IMR-90 (cell line): ENCODE data around the gene ABCD1. TPM values are rescaled to one million over a fixed set of nuclear protein-coding genes. Genes with fewer than 3 reads are reported as not detected.
"Not testable (repeated sequence)": the region's sequence is repeated elsewhere in the genome, so short reads cannot be mapped to it uniquely, and the experiment has no call there.

Experiments used
- ATAC-seq: fragments of 200-7000 bp; cut with Tn5 transposase; 2 replicates; pipeline ENCODE4 v1.9.1; 2020; ENCODE audit warnings: low read depth, mild to moderate bottlenecking, moderate library complexity
- BruUV-seq: library from RNA; stranded (reverse); fragments of 400-500 nt; replicated peaks from 2 replicates; lab custom pipeline; 2021; lab: Mats Ljungman, UMichigan
- CTCF ChIA-PET: fragments of 300-600 bp; formaldehyde crosslinking; extraction: SDS; loops from one replicate; lab custom pipeline; 2021; ENCODE audit warnings: antibody characterized with exemption; lab: Yijun Ruan, JAX
- POLR2A ChIA-PET: fragments of 300-600 bp; sonication (Branson Sonifier 250); formaldehyde crosslinking; loops from one replicate; lab custom pipeline; 2022; ENCODE audit warnings: antibody characterized with exemption; ENCODE audit not compliant: unreplicated experiment; lab: Charles Lee
- DNase-seq: peaks from one replicate; pipeline ENCODE4 v3.0.0; 2013
- H2AFZ ChIP-seq: replicated peaks from 2 replicates; pipeline ENCODE3; 2013; ENCODE audit warnings: low read length, mild to moderate bottlenecking; ENCODE audit not compliant: poor library complexity
- H2AK5ac ChIP-seq: 2 replicates; pipeline ENCODE4 v1.6.1; 2013; ENCODE audit warnings: low read depth, low read length, inconsistent platforms
- H2AK9ac ChIP-seq: replicated peaks from 2 replicates; pipeline ENCODE3; 2013; ENCODE audit warnings: mild to moderate bottlenecking, low read depth, low read length, moderate library complexity; ENCODE audit not compliant: poor library complexity
- H2BK120ac ChIP-seq: 2 replicates; pipeline ENCODE4 v1.6.1; 2013; ENCODE audit warnings: low read depth, low read length, inconsistent platforms
- H2BK15ac ChIP-seq: 3 replicates; pipeline ENCODE4 v1.6.1; 2013; ENCODE audit warnings: low read depth, low read length, inconsistent platforms
- H2BK20ac ChIP-seq: 2 replicates; pipeline ENCODE4 v1.6.1; 2013; ENCODE audit warnings: low read depth, mild to moderate bottlenecking, inconsistent platforms, low read length, moderate library complexity
- H2BK5ac ChIP-seq: 2 replicates; pipeline ENCODE4 v1.6.1; 2013; ENCODE audit warnings: mild to moderate bottlenecking, low read depth, low read length, inconsistent platforms; ENCODE audit not compliant: poor library complexity, severe bottlenecking
- H3K14ac ChIP-seq: replicated peaks from 2 replicates; pipeline ENCODE4 v1.6.1; 2013; ENCODE audit warnings: low read depth, low read length, inconsistent platforms
- H3K18ac ChIP-seq: 2 replicates; pipeline ENCODE4 v1.6.1; 2013; ENCODE audit warnings: low read depth, low read length, control low read depth
- H3K23ac ChIP-seq: 2 replicates; pipeline ENCODE4 v1.6.1; 2013; ENCODE audit warnings: low read depth, low read length, inconsistent platforms
- H3K27ac ChIP-seq: 2 replicates; pipeline ENCODE4 v1.5.1; 2013; ENCODE audit warnings: mild to moderate bottlenecking, control low read depth, low read length; ENCODE audit not compliant: insufficient read depth
- H3K27me3 ChIP-seq: 2 replicates; pipeline ENCODE4 v1.6.1; 2013; ENCODE audit warnings: low read length; ENCODE audit not compliant: control insufficient read depth, insufficient read depth
- H3K36me3 ChIP-seq: 2 replicates; pipeline ENCODE4 v1.6.1; 2013; ENCODE audit warnings: low read length, mixed read lengths; ENCODE audit not compliant: control insufficient read depth, insufficient read depth
- H3K4ac ChIP-seq: 2 replicates; pipeline ENCODE4 v1.6.1; 2013; ENCODE audit warnings: low read depth, low read length, inconsistent platforms
- H3K4me1 ChIP-seq: 2 replicates; pipeline ENCODE4 v1.6.1; 2013; ENCODE audit warnings: low read length, mixed read lengths; ENCODE audit not compliant: control insufficient read depth, insufficient read depth
- H3K4me2 ChIP-seq: 2 replicates; pipeline ENCODE4 v1.6.1; 2013; ENCODE audit warnings: low read depth, mild to moderate bottlenecking, control low read depth, low read length, moderate library complexity
- H3K4me3 ChIP-seq: 2 replicates; pipeline ENCODE4 v1.5.1; 2013; ENCODE audit warnings: low read depth, mild to moderate bottlenecking, control low read depth, low read length, moderate library complexity; ENCODE audit not compliant: insufficient read depth
- H3K56ac ChIP-seq: 2 replicates; pipeline ENCODE4 v1.6.1; 2013; ENCODE audit warnings: low read length, inconsistent platforms; ENCODE audit not compliant: insufficient read depth; ENCODE audit errors: extremely low read depth
- H3K79me1 ChIP-seq, 2 experiments: 2 replicates each; pipeline ENCODE4 v1.6.1; 2013; ENCODE audit warnings: low read length in 2 of 2, inconsistent platforms in 1 of 2, low read depth in 1 of 2
- H3K9ac ChIP-seq: 2 replicates; pipeline ENCODE4 v1.6.1; 2013; ENCODE audit warnings: low read depth, low read length, control low read depth
- H3K9me1 ChIP-seq: 2 replicates; pipeline ENCODE4 v1.6.1; 2013; ENCODE audit warnings: low read length, inconsistent platforms; ENCODE audit not compliant: insufficient read depth
- H3K9me3 ChIP-seq: 2 replicates; pipeline ENCODE4 v1.6.1; 2013; ENCODE audit warnings: low read length; ENCODE audit not compliant: control insufficient read depth, insufficient read depth
- H4K20me1 ChIP-seq: 2 replicates; pipeline ENCODE4 v1.6.1; 2013; ENCODE audit warnings: low read length, inconsistent platforms; ENCODE audit not compliant: insufficient read depth
- H4K5ac ChIP-seq: 2 replicates; pipeline ENCODE4 v1.6.1; 2013; ENCODE audit warnings: mild to moderate bottlenecking, low read depth, low read length, control low read depth
- H4K8ac ChIP-seq, 2 experiments: 2 replicates each; pipeline ENCODE4 v1.6.1; 2013; ENCODE audit warnings: low read depth in 2 of 2, low read length in 2 of 2, control low read depth in 1 of 2, inconsistent platforms in 1 of 2
- H4K91ac ChIP-seq: 2 replicates; pipeline ENCODE4 v1.6.1; 2013; ENCODE audit warnings: low read depth, low read length, inconsistent platforms; ENCODE audit not compliant: insufficient read depth
- MAFK ChIP-seq: IDR thresholded peaks from 2 replicates; pipeline ENCODE4 v1.6.1; 2012; ENCODE audit warnings: low read depth, low read length, improper control_type of control experiment
- MAZ ChIP-seq: IDR thresholded peaks from 2 replicates; pipeline ENCODE4 v1.6.1; 2012; ENCODE audit warnings: low read depth, mild to moderate bottlenecking, low read length, improper control_type of control experiment, moderate library complexity, borderline replicate concordance
- MXI1 ChIP-seq: IDR thresholded peaks from 2 replicates; pipeline ENCODE4 v1.6.1; 2012; ENCODE audit warnings: low read depth, mild to moderate bottlenecking, low read length, moderate library complexity, borderline replicate concordance
- POLR2A ChIP-seq: IDR thresholded peaks from 2 replicates; pipeline ENCODE4 v1.6.1; 2012; ENCODE audit warnings: mild to moderate bottlenecking, low read depth, low read length
- WGBS, 2 experiments: methylation state at CpG; one replicate each; pipeline versions ENCODE4 v1.1.5 to v1.1.7; 2013; ENCODE audit warnings: missing lambda C conversion rate in 2 of 2; ENCODE audit not compliant: insufficient read length in 1 of 2; ENCODE audit errors: extremely low coverage in 2 of 2; 5-methylcytosine and 5-hydroxymethylcytosine counted together
- dilution Hi-C: fragments of 300-500 bp; cut with HindIII; formaldehyde crosslinking; loops from one replicate; pipeline ENCODE4 v1.14.3; 2018; ENCODE audit warnings: low sequenced_read_pairs; ENCODE audit not compliant: unreplicated experiment
- in situ Hi-C: fragments of 300-500 bp; cut with MboI; formaldehyde crosslinking; loops from 3 replicates; pipeline ENCODE4 v1.14.3; 2019; ENCODE audit warnings: low sequenced_read_pairs, inconsistent platforms, mixed read lengths
- intact Hi-C: fragments of 100-400 bp; cut with micrococcal nuclease; formaldehyde crosslinking; loops from 2 replicates; pipeline ENCODE4 v1.10.0; 2022
- polyA plus RNA-seq, 3 experiments: library from polyadenylated mRNA; depleted of rRNA; stranded (reverse); fragments of >200 nt; gene quantifications; 2 replicates each; pipeline ENCODE4 v1.2.3, GENCODE V29; 2012; ENCODE audit warnings: low replicate concordance in 1 of 3
- total RNA-seq: library from RNA; depleted of rRNA; stranded (reverse); fragments of >200 nt; gene quantifications from 2 replicates; pipeline ENCODE4 v1.2.3, GENCODE V29; 2012

Gene ABCD1
- total and polyA plus RNA-seq, 2 of the 4 experiments (the other 2 are of a cell fraction): 4.3 to 7.0 TPM

DNA sequence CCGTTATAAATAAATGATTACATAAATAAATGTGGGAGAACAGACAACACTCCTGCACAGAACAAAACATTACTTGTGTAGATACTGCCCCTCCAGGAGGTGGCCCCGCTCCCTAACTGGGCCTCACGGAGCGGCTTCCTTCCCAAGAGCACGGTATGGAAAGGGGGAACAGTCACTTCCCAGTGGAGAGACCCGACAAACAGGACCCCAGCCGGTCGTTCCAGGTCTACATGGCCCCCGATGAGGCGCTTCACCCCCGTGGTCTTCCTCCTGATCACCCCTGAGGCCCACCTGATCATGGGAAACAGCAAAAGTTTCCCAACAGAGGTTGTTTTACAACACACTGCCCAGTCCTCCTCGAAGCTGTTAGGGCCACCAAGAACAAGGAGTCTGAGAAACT lies 43.5 kb upstream of the ABCD1 start:
- Histone ChIP-seq H3K4me1 (no peaks in the 10 kb centered on the region), H2AK5ac (no peak overlapping the region), H2BK5ac (no peak overlapping the region), H3K4ac (no peak overlapping the region), H3K36me3 (no peaks in the 10 kb centered on the region), H3K79me1 (no peaks in the 10 kb centered on the region), H3K9me3 (peaks cover 8% of the 10 kb centered on the region; the same call in 1 of the 2 replicates), H2BK120ac (no peak overlapping the region), H3K23ac (no peak overlapping the region), H4K8ac (no peak overlapping the region), H3K27me3 (peaks cover 7% of the 10 kb centered on the region), H4K20me1 (no peaks in the 10 kb centered on the region), H3K9ac (no peak overlapping the region), H2BK15ac (no peak overlapping the region), H3K18ac (no peak overlapping the region), H3K14ac (no peak overlapping the region), H2AK9ac (no peak overlapping the region), H3K27ac (no peak overlapping the region), H4K91ac (no peak overlapping the region), H4K5ac (no peak overlapping the region), H3K4me2 (no peak overlapping the region), H3K56ac (no peak overlapping the region), H2AFZ (no peak overlapping the region), H2BK20ac (no peak overlapping the region), H3K4me3 (no peak overlapping the region), H3K9me1 (no peaks in the 10 kb centered on the region)
- dilution Hi-C loops (no loop called here), in situ Hi-C loops (no loop called here), intact Hi-C loops (no loop called here)
- ATAC-seq: no peak; the same call in 1 of the 2 replicates
- ChIA-PET CTCF (no interaction called here), POLR2A (no interaction called here)
- WGBS, 2 experiments: no CpG with 5 or more reads among the region's 12 CpGs
- no peak for TF ChIP-seq MAFK
- TF ChIP-seq MXI1: no peak
- no peak for TF ChIP-seq POLR2A
- TF ChIP-seq MAZ: no peak
- no TSS peak for BruUV-seq
- DNase-seq: no peak

- BruUV-seq, H3K4me3 ChIP-seq, dilution Hi-C loops, H3K27ac ChIP-seq, H3K18ac ChIP-seq, H3K79me1 ChIP-seq, H3K9me1 ChIP-seq, H3K4ac ChIP-seq, H3K14ac ChIP-seq, H4K20me1 ChIP-seq, H2BK120ac ChIP-seq, in situ Hi-C loops, H3K9me3 ChIP-seq, H3K27me3 ChIP-seq, H4K91ac ChIP-seq, H4K8ac ChIP-seq, POLR2A ChIA-PET, H2AK5ac ChIP-seq, H3K23ac ChIP-seq, H2BK5ac ChIP-seq, intact Hi-C loops, H3K4me2 ChIP-seq, H3K56ac ChIP-seq, DNase-seq, CTCF ChIA-PET, H2BK20ac ChIP-seq, H2AK9ac ChIP-seq, H3K4me1 ChIP-seq, H2AFZ ChIP-seq, ATAC-seq, H2BK15ac ChIP-seq, H3K36me3 ChIP-seq, H4K5ac ChIP-seq, H3K9ac ChIP-seq: not testable (repeated sequence)
- WGBS, 2 experiments: 91% methylated on average over 4 of the region's 8 CpGs; no CpG with 5 or more reads in 1 of the 2 experiments
Measured at GRCh38 chrX:153683486-153683885, 41.2 kb upstream of the ABCD1 start.
